GM12865 (cell line): ENCODE results near the gene SLC4A4.
"Not testable (repeated sequence)": the region's sequence is repeated elsewhere in the genome, so short reads cannot be mapped to it uniquely, and the experiment has no call there.

ENCODE experiments used
- DNase-seq: peaks from one replicate; pipeline ENCODE4 v3.0.0; 2010; ENCODE audit warnings: low read depth
- H3K4me3 ChIP-seq: 2 replicates; pipeline ENCODE4 v1.5.1; 2011; ENCODE audit warnings: mild to moderate bottlenecking, low read depth, low read length, control low read depth
- CTCF ChIP-seq: IDR thresholded peaks from 2 replicates; pipeline ENCODE4 v1.5.1; 2011; ENCODE audit warnings: low read length, control low read depth, low read depth, inconsistent platforms; ENCODE audit not compliant: insufficient read depth; ENCODE audit errors: missing control alignments

SLC4A4 gene

GRCh38 chr4:71402616-71403015 is 63.8 kb downstream of the SLC4A4 start:
- no peak for DNase-seq
- no peak overlapping the region for H3K4me3 ChIP-seq
- no peak for TF ChIP-seq CTCF

- DNase-seq, result no peak
- H3K4me3 ChIP-seq, result no peak overlapping the region
- TF ChIP-seq CTCF, result no peak
Measured at GRCh38 chr4:71404049-71404448, 65.2 kb downstream of the SLC4A4 start.

- TF ChIP-seq CTCF, result no peak
- H3K4me3 ChIP-seq, result no peak overlapping the region
- no peak for DNase-seq
Measured at GRCh38 chr4:71405791-71406190, 67.0 kb downstream of the SLC4A4 start.

GRCh38 chr4:71406459-71406963 is 67.7 kb downstream of the SLC4A4 start:
- DNase-seq, result no peak
- H3K4me3 ChIP-seq, result no peak overlapping the region
- no peak for TF ChIP-seq CTCF

- not testable (repeated sequence) for DNase-seq, H3K4me3 ChIP-seq
Measured at GRCh38 chr4:71408961-71409360, 70.1 kb downstream of the SLC4A4 start.

GRCh38 chr4:71411981-71412380 is 73.2 kb downstream of the SLC4A4 start:
- DNase-seq, result no peak
- no peak for TF ChIP-seq CTCF
- no peak overlapping the region for H3K4me3 ChIP-seq

GRCh38 chr4:71415491-71415890 is 76.7 kb downstream of the SLC4A4 start:
- TF ChIP-seq CTCF, result no peak
- H3K4me3 ChIP-seq, result no peak overlapping the region
- DNase-seq, result no peak
